C4-2B (cell line): ENCODE data around the gene ANKRD53.

Experiments
- H3K27ac ChIP-seq: fragments of 450-650 bp; 2 replicates; pipeline ENCODE4 v1.5.1; 2017
- ZFX ChIP-seq: fragments of 450-650 bp; IDR thresholded peaks from 2 replicates; pipeline ENCODE4 v1.6.1; 2017
- TF ChIP-seq, protein P1 (sequence below): fragments of 450-650 bp; conservative IDR thresholded peaks from 2 replicates; pipeline ENCODE4 v1.5.1; 2017; ENCODE audit warnings: mild to moderate bottlenecking

ANKRD53 gene

DNA sequence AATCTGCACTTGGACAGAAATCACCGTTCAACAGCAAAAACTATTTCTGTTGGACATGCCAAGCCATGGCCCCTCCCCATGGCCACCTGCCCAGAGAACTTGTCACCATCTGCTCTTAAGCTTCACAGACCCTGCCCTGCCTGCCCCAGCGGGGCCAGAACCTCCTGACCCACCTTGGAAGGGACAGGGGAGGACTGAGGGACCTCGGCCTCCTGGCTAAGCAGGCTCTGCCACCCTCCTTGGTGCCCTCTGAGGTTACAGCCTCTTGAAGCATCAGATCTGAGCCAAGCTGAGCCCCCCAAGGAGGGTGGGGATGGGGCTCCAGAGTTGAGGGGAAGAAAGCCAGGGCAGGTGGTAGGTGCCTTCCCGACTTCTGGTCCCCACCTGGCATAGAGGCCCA is 9.7 kb downstream of the ANKRD53 start:
- no peak overlapping the region for H3K27ac ChIP-seq
- TF ChIP-seq, protein P1, sequence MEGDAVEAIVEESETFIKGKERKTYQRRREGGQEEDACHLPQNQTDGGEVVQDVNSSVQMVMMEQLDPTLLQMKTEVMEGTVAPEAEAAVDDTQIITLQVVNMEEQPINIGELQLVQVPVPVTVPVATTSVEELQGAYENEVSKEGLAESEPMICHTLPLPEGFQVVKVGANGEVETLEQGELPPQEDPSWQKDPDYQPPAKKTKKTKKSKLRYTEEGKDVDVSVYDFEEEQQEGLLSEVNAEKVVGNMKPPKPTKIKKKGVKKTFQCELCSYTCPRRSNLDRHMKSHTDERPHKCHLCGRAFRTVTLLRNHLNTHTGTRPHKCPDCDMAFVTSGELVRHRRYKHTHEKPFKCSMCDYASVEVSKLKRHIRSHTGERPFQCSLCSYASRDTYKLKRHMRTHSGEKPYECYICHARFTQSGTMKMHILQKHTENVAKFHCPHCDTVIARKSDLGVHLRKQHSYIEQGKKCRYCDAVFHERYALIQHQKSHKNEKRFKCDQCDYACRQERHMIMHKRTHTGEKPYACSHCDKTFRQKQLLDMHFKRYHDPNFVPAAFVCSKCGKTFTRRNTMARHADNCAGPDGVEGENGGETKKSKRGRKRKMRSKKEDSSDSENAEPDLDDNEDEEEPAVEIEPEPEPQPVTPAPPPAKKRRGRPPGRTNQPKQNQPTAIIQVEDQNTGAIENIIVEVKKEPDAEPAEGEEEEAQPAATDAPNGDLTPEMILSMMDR: no peak
- TF ChIP-seq ZFX: no peak

DNA sequence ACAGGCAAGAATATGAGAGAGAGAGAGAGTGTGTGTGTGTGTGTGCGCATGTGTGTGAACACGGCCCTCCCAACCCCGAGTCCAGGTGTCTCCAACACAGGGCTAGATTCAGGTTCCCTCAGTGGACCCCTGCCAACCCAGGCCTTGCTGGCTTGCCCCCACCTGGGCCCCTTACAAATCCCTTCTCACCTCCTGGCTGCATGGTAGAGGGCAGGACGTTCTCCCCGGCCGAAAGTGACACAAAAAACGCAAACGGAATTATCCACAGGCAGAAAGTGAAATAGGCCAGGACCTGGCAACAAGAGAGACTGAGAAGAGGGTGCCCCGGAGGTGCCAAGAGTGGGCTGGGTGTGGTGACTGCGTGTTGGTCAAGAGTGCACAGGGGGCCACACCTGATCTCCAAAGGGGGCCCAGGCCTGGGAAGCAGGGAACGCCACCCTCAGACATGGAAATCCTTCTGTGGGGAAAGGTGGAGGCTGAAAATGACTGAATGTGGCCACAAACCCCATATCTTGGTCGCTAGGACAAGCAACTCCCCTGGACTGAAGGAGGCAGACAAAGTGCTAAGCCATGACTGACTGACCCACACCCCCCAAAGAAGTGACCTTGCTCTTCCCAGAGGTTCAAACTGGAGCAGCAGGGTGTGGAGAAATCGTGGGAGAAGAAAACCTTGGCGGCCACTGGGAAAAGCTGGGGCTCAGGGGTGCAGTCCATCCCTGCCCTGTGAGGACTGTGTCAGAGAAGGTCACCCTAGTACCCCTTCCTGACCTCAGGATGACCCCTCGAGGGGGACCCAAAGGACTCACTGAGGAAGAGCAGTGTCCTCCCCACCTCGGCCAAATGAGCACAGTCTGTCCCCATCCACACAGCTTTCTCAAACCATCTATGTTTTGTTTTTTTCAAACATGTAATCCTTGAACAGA is 10.6 kb downstream of the ANKRD53 start:
- no peak overlapping the region for H3K27ac ChIP-seq
- TF ChIP-seq, protein P1: no peak
- no peak for TF ChIP-seq ZFX

- no peak for TF ChIP-seq ZFX
- TF ChIP-seq, protein P1: no peak
- no peak overlapping the region for H3K27ac ChIP-seq
Observed at GRCh38 chr2:70990216-70990615, 11.8 kb downstream of the ANKRD53 start.

- TF ChIP-seq ZFX: no peak
- TF ChIP-seq, protein P1: no peak
- H3K27ac ChIP-seq: no peak overlapping the region
Observed at GRCh38 chr2:70991142-70991541, 12.7 kb downstream of the ANKRD53 start.

- no peak for TF ChIP-seq ZFX
- TF ChIP-seq, protein P1: no peak
- H3K27ac ChIP-seq: no peak overlapping the region
Observed at GRCh38 chr2:70991742-70992141, 13.3 kb downstream of the ANKRD53 start.

DNA sequence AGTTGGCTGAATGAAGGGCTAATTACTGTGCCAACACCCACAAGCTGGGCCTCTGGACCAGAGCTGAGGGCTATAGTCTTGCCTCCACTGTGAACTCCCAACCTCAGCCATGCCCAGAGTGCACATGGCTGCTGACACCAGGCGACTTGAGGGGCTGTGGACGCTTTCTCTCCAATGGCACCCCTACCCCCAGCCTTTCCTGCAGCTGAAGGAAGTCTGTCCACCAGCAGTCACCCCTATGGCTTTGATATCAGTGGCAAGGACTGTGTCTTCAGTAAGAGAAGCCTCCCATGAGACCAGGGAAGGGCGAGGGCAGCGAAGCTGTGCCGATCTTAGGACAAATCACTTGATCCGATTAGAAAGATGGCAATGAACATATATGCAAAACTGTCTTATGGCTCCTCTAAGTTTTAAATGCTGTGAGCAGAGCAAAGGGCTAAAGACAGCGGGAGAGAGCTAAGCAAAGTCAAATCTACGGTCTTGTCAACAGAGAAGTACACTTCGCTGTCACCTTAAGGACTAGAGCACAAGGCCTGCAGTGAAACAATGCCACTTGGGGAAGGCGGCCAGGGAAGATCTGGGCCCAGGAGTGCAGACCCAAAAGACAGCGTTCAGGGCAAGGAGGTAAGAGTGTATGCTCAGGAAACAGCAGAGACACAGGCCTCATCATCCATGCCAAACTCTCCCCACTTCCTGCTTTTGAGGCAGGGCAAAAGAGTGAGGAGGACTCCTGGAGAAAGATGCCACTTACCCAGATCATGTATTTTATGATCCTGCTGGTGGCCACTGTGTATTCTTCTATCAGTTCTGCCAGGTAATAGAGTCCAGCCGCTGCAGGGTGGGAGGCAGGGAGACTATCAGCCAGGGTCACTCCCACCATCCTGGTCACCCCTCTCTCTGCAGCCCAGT is 14.8 kb downstream of the ANKRD53 start:
- peak overlapping the region; percentile 75; the same call in 1 of the 2 replicates for H3K27ac ChIP-seq
- TF ChIP-seq ZFX: no peak
- TF ChIP-seq, protein P1: no peak
